GM12801 (cell line): ENCODE data around the gene SIGLEC5.
"Not testable (repeated sequence)": the region's sequence is repeated elsewhere in the genome, so short reads cannot be mapped to it uniquely, and the experiment has no call there.

Experiments
- TF ChIP-seq, protein P1 (sequence below): IDR thresholded peaks from one replicate; pipeline ENCODE4 v1.5.1; 2011; ENCODE audit warnings: control low read depth; ENCODE audit not compliant: insufficient read length; ENCODE audit errors: extremely low read depth

The SIGLEC5 gene, protein sequence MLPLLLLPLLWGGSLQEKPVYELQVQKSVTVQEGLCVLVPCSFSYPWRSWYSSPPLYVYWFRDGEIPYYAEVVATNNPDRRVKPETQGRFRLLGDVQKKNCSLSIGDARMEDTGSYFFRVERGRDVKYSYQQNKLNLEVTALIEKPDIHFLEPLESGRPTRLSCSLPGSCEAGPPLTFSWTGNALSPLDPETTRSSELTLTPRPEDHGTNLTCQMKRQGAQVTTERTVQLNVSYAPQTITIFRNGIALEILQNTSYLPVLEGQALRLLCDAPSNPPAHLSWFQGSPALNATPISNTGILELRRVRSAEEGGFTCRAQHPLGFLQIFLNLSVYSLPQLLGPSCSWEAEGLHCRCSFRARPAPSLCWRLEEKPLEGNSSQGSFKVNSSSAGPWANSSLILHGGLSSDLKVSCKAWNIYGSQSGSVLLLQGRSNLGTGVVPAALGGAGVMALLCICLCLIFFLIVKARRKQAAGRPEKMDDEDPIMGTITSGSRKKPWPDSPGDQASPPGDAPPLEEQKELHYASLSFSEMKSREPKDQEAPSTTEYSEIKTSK

DNA sequence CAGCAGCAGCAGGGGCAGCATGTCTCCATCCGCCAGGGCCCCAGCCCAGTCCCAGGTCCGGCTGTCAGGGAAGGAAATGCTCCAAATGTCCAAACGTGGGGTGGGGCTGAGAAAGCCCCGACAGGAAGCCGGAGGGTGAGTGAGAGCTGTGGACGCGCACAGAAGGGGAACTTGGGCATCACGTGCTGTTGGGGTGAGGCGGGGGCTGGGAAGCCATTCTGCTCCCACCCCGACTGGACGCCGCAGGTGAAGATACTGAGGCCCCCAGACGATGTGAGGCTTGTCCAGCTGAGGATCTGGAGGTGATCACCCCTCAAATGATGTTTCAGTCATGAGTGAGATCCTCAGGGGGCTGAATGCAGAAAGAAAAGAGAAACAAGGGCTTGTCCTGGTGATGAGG lies at the start of gene SIGLEC5:
Gene SIGLEC5 (minus strand): TSS at position 87 of the 400 bp plus-strand sequence. CDS start 66 bp downstream, at position 21.
- TF ChIP-seq, protein P1, sequence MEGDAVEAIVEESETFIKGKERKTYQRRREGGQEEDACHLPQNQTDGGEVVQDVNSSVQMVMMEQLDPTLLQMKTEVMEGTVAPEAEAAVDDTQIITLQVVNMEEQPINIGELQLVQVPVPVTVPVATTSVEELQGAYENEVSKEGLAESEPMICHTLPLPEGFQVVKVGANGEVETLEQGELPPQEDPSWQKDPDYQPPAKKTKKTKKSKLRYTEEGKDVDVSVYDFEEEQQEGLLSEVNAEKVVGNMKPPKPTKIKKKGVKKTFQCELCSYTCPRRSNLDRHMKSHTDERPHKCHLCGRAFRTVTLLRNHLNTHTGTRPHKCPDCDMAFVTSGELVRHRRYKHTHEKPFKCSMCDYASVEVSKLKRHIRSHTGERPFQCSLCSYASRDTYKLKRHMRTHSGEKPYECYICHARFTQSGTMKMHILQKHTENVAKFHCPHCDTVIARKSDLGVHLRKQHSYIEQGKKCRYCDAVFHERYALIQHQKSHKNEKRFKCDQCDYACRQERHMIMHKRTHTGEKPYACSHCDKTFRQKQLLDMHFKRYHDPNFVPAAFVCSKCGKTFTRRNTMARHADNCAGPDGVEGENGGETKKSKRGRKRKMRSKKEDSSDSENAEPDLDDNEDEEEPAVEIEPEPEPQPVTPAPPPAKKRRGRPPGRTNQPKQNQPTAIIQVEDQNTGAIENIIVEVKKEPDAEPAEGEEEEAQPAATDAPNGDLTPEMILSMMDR = not testable (repeated sequence)

DNA sequence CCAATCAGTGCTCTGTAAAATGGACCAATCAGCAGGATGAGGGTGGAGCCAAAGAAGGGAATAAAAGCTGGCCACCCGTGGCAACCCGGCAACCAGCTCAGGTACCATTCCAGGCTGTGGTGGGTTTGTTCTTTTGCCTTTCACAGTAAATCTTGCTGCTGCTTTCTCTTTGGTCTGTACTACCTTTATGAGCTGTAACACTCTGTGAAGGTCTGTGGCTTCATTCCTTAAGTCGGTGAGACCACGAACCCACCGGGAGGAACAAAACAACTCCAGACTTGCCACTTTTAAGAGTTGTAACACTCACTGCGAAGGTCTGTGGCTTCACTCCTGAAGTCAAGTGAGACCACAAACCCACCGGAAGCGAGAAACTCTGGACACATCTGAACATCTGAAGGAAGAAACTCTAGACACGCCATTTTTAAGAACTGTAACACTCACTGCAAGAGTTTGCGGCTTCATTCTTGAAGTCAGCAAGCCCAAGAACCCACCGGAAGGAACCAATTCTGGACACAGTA lies 46.4 kb upstream of the SIGLEC5 start:
- TF ChIP-seq, protein P1 = no peak

DNA sequence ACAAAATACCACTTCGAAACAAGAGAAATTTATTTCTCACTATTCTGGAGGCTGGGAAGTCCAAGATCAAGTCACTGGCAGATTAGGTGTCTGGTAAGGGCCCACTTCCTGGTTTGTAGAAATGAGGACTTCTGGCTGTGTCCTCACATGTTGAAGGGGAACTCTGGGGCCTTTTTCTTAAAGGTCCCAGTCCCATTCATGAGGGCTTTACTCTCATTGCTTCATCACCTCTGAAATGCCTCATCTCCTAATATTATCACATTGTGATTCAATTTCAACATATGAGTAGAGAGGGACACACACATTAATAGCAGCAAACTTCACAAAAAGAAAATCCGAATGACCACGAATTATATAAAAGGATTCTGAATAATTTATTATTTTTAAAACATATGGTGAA lies 38.0 kb upstream of the SIGLEC5 start:
- TF ChIP-seq, protein P1 = no peak

DNA sequence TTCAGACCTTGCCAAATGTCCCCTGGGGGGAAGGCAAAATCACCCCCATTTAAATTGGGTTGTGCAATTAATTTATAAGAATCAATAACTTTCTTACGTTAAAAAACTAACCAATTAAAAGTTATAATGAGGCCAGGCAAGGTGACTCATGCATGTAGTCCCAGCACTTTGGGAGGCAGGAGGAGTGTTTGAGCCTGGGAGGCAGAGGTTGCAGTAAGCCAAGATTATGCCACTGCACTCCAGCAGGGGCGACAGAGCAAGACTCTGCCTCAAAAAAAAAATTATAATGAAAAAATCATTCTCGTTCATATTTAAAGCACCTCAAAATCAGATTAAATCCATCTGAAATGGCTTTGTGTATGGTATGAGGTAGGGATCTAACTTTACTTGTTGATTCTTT lies 34.8 kb upstream of the SIGLEC5 start:
- TF ChIP-seq, protein P1 = no peak

DNA sequence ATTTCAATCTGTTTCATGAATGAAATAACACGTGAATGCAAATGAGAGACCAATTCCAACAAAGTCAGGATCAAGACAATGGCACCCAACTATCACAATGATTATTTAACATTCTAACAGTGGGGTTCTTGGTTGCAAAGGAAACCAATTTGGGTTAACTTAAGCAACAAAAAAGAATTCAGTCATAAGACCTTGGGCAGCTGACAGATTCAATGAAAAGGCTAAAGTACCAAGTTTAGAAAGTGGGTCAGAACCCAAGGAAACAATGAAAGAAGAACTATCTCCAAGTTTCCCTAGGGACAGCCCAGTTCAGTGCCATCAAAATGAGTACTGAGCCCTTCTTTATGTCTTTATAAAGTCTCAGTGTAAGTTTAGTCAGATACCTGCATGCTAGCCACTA lies 33.9 kb upstream of the SIGLEC5 start:
- TF ChIP-seq, protein P1 = no peak

DNA sequence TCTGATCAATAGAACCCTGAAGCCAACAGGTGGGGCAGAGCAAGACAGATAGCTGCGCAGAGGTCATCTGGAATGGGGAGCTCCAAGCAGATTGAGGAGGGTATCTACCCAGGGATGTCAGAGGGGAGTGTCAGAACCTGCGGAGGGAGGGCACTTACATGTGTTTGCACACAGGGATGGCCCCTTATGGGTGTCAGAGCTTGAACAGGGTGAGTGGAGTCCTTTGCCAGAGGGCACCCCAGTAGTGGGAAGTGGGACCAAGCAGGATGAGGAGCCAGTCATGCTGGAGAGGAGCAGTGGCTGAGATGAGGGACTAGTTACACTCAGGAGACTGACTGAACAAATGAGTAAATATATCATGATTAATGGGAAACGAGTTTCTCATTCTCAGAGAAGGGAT lies 33.4 kb upstream of the SIGLEC5 start:
- TF ChIP-seq, protein P1 = no peak

DNA sequence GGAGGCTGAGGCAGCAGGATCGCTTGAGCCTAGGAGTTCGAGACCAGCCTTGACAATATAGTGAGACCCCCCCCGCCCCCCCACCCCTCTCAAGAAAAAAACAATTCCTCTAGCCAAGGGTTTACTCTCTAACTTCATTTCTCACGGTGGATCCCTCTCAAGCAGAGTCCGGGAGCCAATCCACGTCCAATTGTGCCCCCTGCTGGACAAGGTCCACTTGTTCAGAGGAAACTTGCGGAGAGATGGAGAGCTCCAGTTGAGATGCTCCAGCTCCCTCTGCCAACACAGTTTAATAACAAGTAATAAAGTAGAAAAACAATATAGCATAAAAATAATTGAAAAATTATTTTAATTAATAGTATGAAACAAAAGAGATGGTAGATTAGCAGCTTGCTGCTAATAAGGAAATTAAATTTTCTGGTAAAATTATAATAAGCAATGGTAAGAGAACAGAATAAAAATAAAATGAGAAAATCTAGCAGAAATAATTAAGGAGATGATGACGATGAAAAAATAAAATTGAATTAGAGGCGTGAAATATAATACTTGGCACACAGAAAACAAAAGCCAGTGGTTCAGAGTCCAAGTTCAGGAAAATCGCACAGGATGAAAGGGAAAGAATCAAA lies 30.9 kb upstream of the SIGLEC5 start:
- TF ChIP-seq, protein P1 = no peak
